B cell (primary cell): ENCODE measurements around the gene NDUFAB1. TPM values are rescaled to one million over a fixed set of nuclear protein-coding genes. Genes with fewer than 3 reads are reported as not detected.

Experiments
- ATAC-seq: fragments of 200-7000 bp; cut with Tn5 transposase; one replicate; pipeline ENCODE4 v1.10.0; 2021; ENCODE audit warnings: low read depth, mild to moderate bottlenecking, moderate number of reproducible peaks, moderate library complexity
- CTCF ChIA-PET: fragments of 350-600 bp; sonication (Branson Sonifier 250); formaldehyde crosslinking; loops from one replicate; lab custom pipeline; 2021; ENCODE audit warnings: antibody characterized with exemption, inconsistent platforms; lab: Charles Lee
- POLR2A ChIA-PET: fragments of 350-600 bp; sonication (Branson Sonifier 250); formaldehyde crosslinking; loops from one replicate; lab custom pipeline; 2021; ENCODE audit warnings: antibody characterized with exemption; lab: Charles Lee
- DNase-seq: peaks from one replicate; pipeline ENCODE4 v3.0.0; 2013
- H2AFZ ChIP-seq: 2 replicates; pipeline ENCODE4 v1.6.1; 2012; ENCODE audit warnings: mild to moderate bottlenecking, low read depth, low read length; ENCODE audit not compliant: insufficient read depth, poor library complexity, severe bottlenecking
- H3K27ac ChIP-seq, 2 donors: 1 replicate in 1 of 2; 2 replicates in 1 of 2; pipeline ENCODE4 v1.5.1; 2012 to 2013; ENCODE audit warnings: low read length in 2 of 2, mild to moderate bottlenecking in 2 of 2, moderate library complexity in 1 of 2
- H3K27me3 ChIP-seq, 4 experiments: fragments of 200-600 bp in 1 of 4; sonication (generic) in 1 of 4; replicated peaks in 1 of 4; 1 replicate in 2 of 4; 2 replicates in 2 of 4; pipeline versions ENCODE4 v1.6.1 to v1.7.0; 2013 to 2016; ENCODE audit warnings: low read length in 3 of 4, mild to moderate bottlenecking in 2 of 4, mixed read lengths in 1 of 4, moderate library complexity in 1 of 4; ENCODE audit not compliant: insufficient read depth in 4 of 4, control insufficient read depth in 3 of 4; ENCODE audit errors: control extremely low read depth in 1 of 4
- H3K36me3 ChIP-seq, 2 experiments: replicated peaks in 1 of 2; 1 replicate in 1 of 2; 2 replicates in 1 of 2; pipeline versions ENCODE4 v1.6.1 to v1.7.1; 2013; ENCODE audit warnings: low read length in 1 of 2; ENCODE audit not compliant: insufficient read depth in 2 of 2, control insufficient read depth in 1 of 2; ENCODE audit errors: control extremely low read depth in 1 of 2, extremely low read depth in 1 of 2
- H3K4me1 ChIP-seq, 2 donors: fragments of 200-600 bp in 1 of 2; sonication (generic) in 1 of 2; 1 replicate in 1 of 2; 2 replicates in 1 of 2; pipeline versions ENCODE4 v1.5.1 to v1.6.1; 2013 to 2017; ENCODE audit warnings: low read length in 2 of 2; ENCODE audit not compliant: control insufficient read depth in 2 of 2, insufficient read depth in 2 of 2
- H3K4me2 ChIP-seq: replicated peaks from 2 replicates; pipeline ENCODE3; 2012; ENCODE audit warnings: mild to moderate bottlenecking, low read depth, low read length; ENCODE audit not compliant: poor library complexity, severe bottlenecking
- H3K4me3 ChIP-seq, 5 experiments: fragments of 200-600 bp in 1 of 5; sonication (generic) in 1 of 5; 1 replicate in 3 of 5; 2 replicates in 2 of 5; pipeline versions ENCODE4 v1.5.1 to v1.7.0; 2011 to 2016; ENCODE audit warnings: low read length in 4 of 5, mild to moderate bottlenecking in 4 of 5, low read depth in 2 of 5, control low read depth in 1 of 5, moderate library complexity in 1 of 5; ENCODE audit not compliant: insufficient read depth in 1 of 5; ENCODE audit errors: control extremely low read depth in 1 of 5, extremely low read depth in 1 of 5
- H3K79me2 ChIP-seq: fragments of 200-600 bp; sonication (generic); one replicate; pipeline ENCODE4 v1.6.0; 2016; ENCODE audit warnings: low read length; ENCODE audit not compliant: control insufficient read depth, insufficient read depth
- H3K9ac ChIP-seq: fragments of 200-600 bp; sonication (generic); 2 replicates; pipeline ENCODE4 v1.6.1; 2017; ENCODE audit warnings: mild to moderate bottlenecking, low read length, moderate library complexity
- H3K9me3 ChIP-seq, 3 donors: one replicate each; pipeline versions ENCODE4 v1.6.1 to v1.7.1; 2013; ENCODE audit warnings: low read length in 2 of 3; ENCODE audit not compliant: control insufficient read depth in 2 of 3, insufficient read depth in 1 of 3; ENCODE audit errors: control extremely low read depth in 1 of 3
- H4K20me1 ChIP-seq: 2 replicates; pipeline ENCODE4 v1.6.0; 2012; ENCODE audit warnings: mild to moderate bottlenecking, low read length; ENCODE audit not compliant: insufficient read depth, control insufficient read depth, poor library complexity, severe bottlenecking
- H3K27ac Mint-ChIP-seq: one replicate; pipeline ENCODE4 v1.8.0; 2021; ENCODE audit warnings: mixed read lengths
- H3K27me3 Mint-ChIP-seq: one replicate; pipeline ENCODE4 v1.8.0; 2021; ENCODE audit warnings: mixed read lengths
- H3K4me1 Mint-ChIP-seq: one replicate; pipeline ENCODE4 v1.8.0; 2021; ENCODE audit warnings: mixed read lengths
- H3K4me3 Mint-ChIP-seq: one replicate; pipeline ENCODE4 v1.8.0; 2021; ENCODE audit warnings: mixed read lengths
- H3K9me3 Mint-ChIP-seq: one replicate; pipeline ENCODE4 v1.8.0; 2022; ENCODE audit warnings: mixed read lengths; ENCODE audit not compliant: insufficient read depth
- CTCF ChIP-seq: fragments of 200-600 bp; IDR thresholded peaks from one replicate; pipeline ENCODE4 v1.8.0; 2022; ENCODE audit warnings: antibody characterized with exemption, mild to moderate bottlenecking
- EZH2 ChIP-seq: IDR thresholded peaks from 2 replicates; pipeline ENCODE4 v1.6.1; 2012; ENCODE audit warnings: borderline replicate concordance, low read depth, mild to moderate bottlenecking, moderate library complexity, low read length; ENCODE audit not compliant: insufficient read depth, poor library complexity, severe bottlenecking
- WGBS: methylation state at CpG from one replicate; pipeline ENCODE4 v1.1.5; 2013; ENCODE audit warnings: missing lambda C conversion rate; ENCODE audit not compliant: insufficient coverage; 5-methylcytosine and 5-hydroxymethylcytosine counted together
- intact Hi-C: fragments of 100-400 bp; cut with micrococcal nuclease; formaldehyde crosslinking; loops from one replicate; pipeline ENCODE4 v1.10.0; 2022
- polyA plus RNA-seq: library from polyadenylated mRNA; depleted of rRNA; stranded (reverse); fragments of >200 nt; gene quantifications from 2 replicates; pipeline ENCODE4 v1.2.3, GENCODE V29; 2012
- total RNA-seq, 2 donors: library from RNA; stranded (reverse); fragments of 120-200 nt in 1 of 2; gene quantifications; 1 replicate in 1 of 2; 2 replicates in 1 of 2; pipeline versions ENCODE4 v1.2.3 to v1.2.4, GENCODE V29; 2013 to 2022

Gene NDUFAB1
- total and polyA plus RNA-seq, 2 donors (not counting 1 experiment from before 2014, with no cell fraction given): 33.6 to 39.3 TPM

DNA sequence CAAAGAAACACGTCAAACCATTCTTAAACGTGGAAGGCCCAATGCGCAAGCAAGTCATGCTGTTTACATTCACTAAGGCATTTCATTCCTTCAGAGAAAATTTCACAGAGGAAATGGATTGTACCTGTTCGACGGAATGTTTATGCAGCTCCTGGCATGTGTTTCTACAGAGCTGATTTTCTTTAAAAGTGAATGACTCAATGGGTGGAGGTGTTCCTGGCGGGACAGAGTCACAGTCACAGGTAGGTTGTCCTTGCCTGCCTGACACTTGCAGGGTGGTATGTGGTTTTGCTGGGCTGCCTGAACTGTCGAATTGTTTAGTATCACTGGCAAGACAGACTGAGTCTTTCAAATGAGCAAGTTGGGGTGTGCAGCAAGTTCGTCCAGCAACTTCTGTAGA is 33.4 kb upstream of the NDUFAB1 start:
- Histone ChIP-seq H3K4me2 (no peak overlapping the region), H3K27me3 (no peaks in the 10 kb centered on the region), H3K4me3 (no peak overlapping the region), H2AFZ (no peak overlapping the region), H3K9ac (no peak overlapping the region), H3K79me2 (peaks cover 5% of the 10 kb centered on the region), H3K4me1 (no peaks in the 10 kb centered on the region), H3K36me3 (peaks cover 8 to 28% of the 10 kb centered on the region in 2 experiments), H4K20me1 (no peaks in the 10 kb centered on the region), H3K9me3 (no peaks in the 10 kb centered on the region), H3K27ac (no peak overlapping the region)
- Mint-ChIP-seq H3K4me3 (no peak overlapping the region), H3K27me3 (no peaks in the 10 kb centered on the region), H3K4me1 (peaks cover 2% of the 10 kb centered on the region), H3K9me3 (no peaks in the 10 kb centered on the region), H3K27ac (no peak overlapping the region)
- DNase-seq (no peak), ATAC-seq (no peak)
- intact Hi-C loops: no loop called here
- CTCF ChIA-PET: no interaction called here
- TF ChIP-seq EZH2 (no peak), CTCF (no peak)
- POLR2A ChIA-PET: no interaction called here
- WGBS: over 99% methylated on average over 6 of the region's 8 CpGs

DNA sequence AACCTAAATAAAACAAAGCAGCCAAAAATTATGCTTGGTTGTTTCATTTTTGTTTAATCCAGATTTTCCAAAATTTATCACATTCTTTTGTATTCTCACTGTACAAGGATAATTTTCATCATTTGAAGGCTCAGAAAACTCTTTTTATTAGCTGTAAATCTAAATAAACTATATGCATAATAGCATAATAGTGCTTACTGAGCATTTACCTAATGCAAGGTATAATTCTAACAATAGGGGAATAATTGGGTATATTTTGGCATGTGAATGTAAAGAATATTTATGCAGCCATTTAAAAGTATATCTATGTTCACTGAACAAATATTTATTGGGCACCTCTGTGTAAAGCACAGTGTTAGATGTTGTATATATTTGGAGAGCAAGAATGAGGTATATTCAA is 28.0 kb upstream of the NDUFAB1 start:
- Histone ChIP-seq H3K9me3 (no peaks in the 10 kb centered on the region), H3K79me2 (no peaks in the 10 kb centered on the region), H3K9ac (no peak overlapping the region), H3K4me2 (no peak overlapping the region), H4K20me1 (no peaks in the 10 kb centered on the region), H3K36me3 (peaks cover 7 to 54% of the 10 kb centered on the region in 2 experiments), H3K4me1 (no peaks in the 10 kb centered on the region), H3K4me3 (no peak overlapping the region), H2AFZ (no peak overlapping the region), H3K27me3 (no peaks in the 10 kb centered on the region), H3K27ac (no peak overlapping the region)
- H3K4me1 Mint-ChIP-seq: no peaks in the 10 kb centered on the region
- POLR2A ChIA-PET: no interaction called here
- no peak for TF ChIP-seq EZH2
- no peak for TF ChIP-seq CTCF
- intact Hi-C loops: no loop called here
- DNase-seq (no peak), ATAC-seq (no peak)
- H3K27ac Mint-ChIP-seq: no peak overlapping the region
- H3K4me3 Mint-ChIP-seq: no peak overlapping the region
- H3K9me3 Mint-ChIP-seq: no peaks in the 10 kb centered on the region
- CTCF ChIA-PET: no interaction called here
- no peaks in the 10 kb centered on the region for H3K27me3 Mint-ChIP-seq
